ENCODE results near the gene FAM163B. TPM values are rescaled to one million over a fixed set of nuclear protein-coding genes. Genes with fewer than 3 reads are reported as not detected.
A peak's percentile ranks its signal among the peaks of the same experiment; 100 is the strongest.
"Not testable (repeated sequence)": the region's sequence is repeated elsewhere in the genome, so short reads cannot be mapped to it uniquely, and the experiment has no call there.

Gene FAM163B
- total RNA-seq, 1 donor from 2014 or later, result not detected

DNA sequence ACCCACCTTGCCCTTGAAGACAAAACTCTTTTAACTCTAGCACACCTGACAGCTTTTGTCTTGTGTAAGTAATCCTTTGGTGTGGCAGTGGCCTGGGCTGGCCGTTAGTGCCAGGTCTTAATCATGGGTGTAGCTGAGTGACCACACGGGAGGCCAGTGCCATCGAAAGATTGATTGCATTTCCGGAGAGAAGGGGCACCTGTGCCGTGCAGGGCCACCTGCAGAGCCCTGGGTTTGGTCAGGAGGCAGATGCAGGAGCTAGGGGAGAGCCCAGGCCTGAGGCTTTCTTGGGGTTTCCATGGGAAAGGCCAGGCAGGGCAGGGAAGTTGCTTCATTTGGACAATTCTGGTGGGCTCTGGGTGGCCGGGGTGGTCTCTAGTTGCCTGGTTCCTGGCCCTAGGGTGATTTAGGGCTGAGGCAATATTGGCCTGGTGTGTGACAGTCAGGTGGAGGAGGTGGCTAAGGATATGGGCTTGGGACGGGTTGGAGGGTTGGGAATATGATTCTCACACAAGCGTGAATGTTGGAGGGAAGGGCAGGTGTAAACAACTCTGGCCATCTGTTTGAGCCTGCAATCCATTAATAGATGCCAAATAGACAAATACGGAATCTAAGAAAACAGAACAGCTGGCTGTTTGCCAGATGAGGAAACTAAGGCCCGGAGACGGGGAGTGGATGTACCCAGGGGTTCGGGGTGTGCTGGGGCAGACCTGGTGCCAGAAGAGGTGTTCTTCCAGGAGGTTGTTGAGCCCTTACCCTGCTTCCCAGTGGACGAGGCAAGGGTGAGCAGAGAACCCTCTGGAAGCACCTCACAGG is 31.6 kb upstream of the FAM163B start:
- intact Hi-C loops (cut with micrococcal nuclease), result no loop called here
- DNase-seq, result peak; percentile 5
- ATAC-seq, result no peak

DNA sequence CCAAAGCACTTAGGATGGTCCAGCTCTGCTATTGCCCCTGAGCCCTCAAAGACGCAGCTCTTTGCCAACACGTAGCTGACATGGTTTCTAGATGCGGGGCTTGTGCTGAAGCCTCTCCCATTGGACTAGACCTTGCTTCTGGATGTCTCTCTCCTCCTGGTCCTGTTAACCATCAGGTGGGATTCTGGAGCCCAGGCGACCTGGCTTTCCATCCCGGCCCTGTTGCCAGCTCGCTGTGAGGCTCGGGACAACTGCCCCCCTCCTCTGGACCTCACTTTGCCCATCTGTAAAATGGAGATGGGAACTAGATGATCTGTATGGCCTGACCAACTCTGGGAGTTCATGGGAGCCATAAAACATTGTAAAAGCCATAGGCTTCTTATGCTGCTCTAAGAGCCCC is 31.0 kb upstream of the FAM163B start:
- intact Hi-C loops (cut with micrococcal nuclease), result no loop called here
- DNase-seq, result no peak
- no peak for ATAC-seq

- DNase-seq, result no peak
- intact Hi-C loops (cut with micrococcal nuclease), result no loop called here
- ATAC-seq, result no peak
Observed at GRCh38 chr9:133639613-133640012, 30.4 kb upstream of the FAM163B start.

- DNase-seq (peak; percentile 7), ATAC-seq (no peak)
- intact Hi-C loops (cut with micrococcal nuclease), result no loop called here
Observed at GRCh38 chr9:133638711-133639110, 29.5 kb upstream of the FAM163B start.

GRCh38 chr9:133638076-133638475 is 28.9 kb upstream of the FAM163B start:
- intact Hi-C loops (cut with micrococcal nuclease), result no loop called here
- ATAC-seq (no peak), DNase-seq (no peak)

GRCh38 chr9:133637451-133638055 is 28.4 kb upstream of the FAM163B start:
- DNase-seq, result peak; percentile 8
- ATAC-seq, result no peak
- intact Hi-C loops (cut with micrococcal nuclease), result no loop called here

- DNase-seq, result peak; percentile 19
- intact Hi-C loops (cut with micrococcal nuclease), result no loop called here
- ATAC-seq, result no peak
Observed at GRCh38 chr9:133636902-133637301, 27.7 kb upstream of the FAM163B start.

GRCh38 chr9:133635533-133636531 is 26.6 kb upstream of the FAM163B start, which contains the start of gene DBH:
Gene DBH, plus strand, starts transcription at chr9:133636363. Its CDS starts 9 bp downstream, at chr9:133636372.
- intact Hi-C loops (cut with micrococcal nuclease), result no loop called here
- no peak for ATAC-seq
- DNase-seq, result peak; percentile 17

DNA sequence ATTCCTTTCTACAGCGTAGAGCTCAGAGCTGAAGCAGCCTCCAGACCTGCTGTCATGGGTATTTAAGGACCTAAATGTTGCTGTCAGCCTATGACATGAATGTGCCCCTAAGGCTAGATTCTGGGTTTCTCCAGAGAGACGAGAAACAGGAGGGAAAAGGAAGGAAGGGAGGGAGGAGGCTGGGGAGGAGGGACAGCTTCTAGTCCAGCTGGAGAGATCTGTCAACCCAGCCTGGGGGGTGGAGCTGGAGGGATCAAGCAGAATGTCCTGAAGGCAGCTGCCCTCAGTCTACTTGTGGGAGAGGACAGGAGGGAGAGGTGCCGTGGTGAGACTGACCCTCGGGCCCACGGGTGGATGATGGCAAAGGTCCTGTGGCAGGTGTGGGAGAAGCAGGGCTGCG is 25.9 kb upstream of the FAM163B start:
- ATAC-seq, result peak; percentile 35
- peak; percentile 20 for DNase-seq
- intact Hi-C loops (cut with micrococcal nuclease), result no loop called here

- ATAC-seq, result peak; percentile 32
- intact Hi-C loops (cut with micrococcal nuclease), result no loop called here
- DNase-seq, result peak; percentile 20
Observed at GRCh38 chr9:133634081-133634691, 25.0 kb upstream of the FAM163B start.

DNA sequence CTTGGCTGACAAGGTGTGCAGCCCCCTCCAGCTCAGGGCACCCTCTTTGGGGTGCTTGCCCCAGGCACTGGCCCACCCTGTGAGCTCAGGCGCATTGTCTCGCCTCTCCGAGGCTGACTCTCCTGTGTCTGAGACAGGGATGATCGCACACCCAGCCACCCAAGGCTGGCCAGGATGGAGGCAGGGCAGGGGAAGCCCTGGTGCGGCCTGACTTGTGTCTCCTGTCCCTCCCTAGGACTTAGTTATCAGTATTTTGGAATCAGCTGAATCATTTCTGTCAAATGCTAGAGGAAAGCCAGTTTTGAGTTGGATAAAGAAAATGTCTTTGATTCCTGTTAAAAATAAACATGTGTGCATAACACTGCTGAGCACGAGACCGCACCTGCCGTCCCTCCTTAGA is 24.5 kb upstream of the FAM163B start:
- ATAC-seq, result no peak
- intact Hi-C loops (cut with micrococcal nuclease), result no loop called here
- peak; percentile 20 for DNase-seq

DNA sequence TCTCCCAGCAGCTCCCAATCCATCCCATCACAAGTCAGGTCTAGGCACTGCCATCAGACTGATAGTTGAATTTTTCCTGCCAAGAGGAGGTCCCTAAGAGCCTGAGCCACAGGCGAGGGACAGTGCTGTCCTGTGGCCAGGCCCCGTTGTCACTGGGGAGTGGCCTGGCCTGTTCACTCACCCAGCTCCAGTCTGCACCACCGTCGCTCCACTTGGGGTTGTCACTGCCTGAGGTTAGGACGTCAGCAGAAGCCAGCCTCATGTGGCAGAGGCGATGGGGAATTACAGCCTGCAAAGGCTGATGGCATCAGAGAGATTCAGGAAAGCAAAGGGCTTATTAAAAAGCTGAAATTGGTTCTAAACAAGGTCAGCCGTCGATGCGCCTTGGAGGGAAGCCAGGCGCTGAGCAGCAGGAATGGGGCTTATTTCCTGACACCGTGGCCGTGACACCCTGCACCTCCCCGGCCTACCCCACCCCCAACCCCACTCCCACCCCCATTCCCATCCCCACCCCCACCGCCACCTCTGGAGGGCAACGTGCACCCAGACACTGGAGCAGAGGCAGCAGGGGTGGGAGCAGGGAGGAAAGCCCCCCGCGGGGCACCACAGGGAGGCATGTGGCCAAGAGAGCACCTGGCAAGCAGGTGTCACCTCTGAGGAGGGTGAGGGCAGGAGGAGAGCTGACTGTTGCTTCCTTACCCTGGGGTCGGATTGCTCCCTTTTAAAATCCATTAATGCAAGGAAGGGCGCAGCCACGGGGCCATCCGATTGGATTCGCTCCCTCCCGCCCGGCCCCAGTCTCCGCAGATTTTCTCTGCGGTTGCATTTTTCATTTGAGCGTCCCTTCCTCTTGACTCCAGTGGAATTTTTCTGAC is 23.9 kb upstream of the FAM163B start:
- DNase-seq (peak; percentile 14), ATAC-seq (no peak)
- intact Hi-C loops (cut with micrococcal nuclease), result no loop called here

DNA sequence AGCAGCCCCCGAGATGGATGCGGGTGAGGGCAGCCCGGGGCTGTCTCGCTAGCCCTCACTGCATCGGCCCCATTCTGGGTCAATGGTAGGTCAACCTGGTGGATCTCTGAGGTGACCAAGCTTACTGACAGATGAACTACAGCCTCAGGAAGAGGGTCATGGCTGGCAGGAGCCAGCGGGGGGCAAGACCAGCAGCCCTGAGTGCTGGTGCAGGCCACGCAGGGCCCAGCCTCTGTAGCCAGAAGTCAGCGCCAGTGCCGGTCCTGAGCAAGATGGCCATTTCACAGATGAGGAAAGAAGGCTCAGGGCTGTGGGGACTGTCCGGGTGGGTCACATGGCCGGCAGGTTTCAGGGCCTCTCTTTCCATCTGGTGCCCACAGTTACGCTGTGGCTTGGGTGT is 21.9 kb upstream of the FAM163B start:
- ATAC-seq (no peak), DNase-seq (peak; percentile 3)
- intact Hi-C loops (cut with micrococcal nuclease), result no loop called here

DNA sequence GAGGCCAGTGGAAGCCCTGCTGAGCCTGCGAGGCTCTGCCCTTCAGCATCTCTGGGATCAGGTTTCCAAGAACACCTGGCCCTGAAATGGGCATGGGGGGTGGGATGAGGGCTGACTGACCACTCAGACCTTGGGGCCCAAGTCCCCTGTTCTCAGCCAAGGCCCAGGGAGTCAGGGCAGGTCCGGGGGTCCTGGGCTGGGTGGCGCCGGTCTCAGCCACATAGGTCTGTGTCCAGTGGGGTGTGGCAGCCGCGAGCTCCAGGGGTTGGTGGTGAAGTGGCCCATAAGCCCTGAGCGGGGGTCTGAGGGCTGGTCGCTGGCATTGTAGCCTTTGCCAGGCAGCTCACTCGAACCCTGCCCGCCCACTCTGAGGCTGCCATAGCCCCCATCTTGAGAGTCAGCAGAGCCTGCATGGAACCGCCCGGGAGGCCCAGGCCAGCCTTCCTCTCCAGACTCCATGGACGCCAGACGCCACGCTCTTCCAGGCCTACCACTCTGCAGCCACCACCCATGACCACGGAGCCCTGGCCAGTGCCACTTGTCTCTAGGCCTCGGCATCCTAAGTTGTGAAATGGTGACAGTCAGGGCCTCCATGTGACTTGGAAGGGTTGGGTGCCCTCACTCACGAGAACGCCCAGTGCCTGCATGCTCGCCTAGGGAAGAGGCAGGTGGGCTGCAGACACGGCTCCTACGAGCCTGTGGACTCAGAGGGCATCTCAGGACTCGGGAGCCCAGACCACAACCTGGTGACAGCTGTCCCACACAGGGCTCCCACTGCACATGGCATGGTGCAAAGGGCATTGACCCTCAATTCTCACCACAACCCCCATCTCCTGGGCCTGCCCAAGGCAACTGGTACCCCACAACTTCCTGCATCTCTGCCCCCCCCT is 20.3 kb upstream of the FAM163B start:
- ATAC-seq (no peak), DNase-seq (peak; percentile 22)
- intact Hi-C loops (cut with micrococcal nuclease), result no loop called here

- DNase-seq, result no peak
- intact Hi-C loops (cut with micrococcal nuclease), result no loop called here
- no peak for ATAC-seq
Observed at GRCh38 chr9:133628766-133629165, 19.6 kb upstream of the FAM163B start.

GRCh38 chr9:133627341-133627740 is 18.2 kb upstream of the FAM163B start:
- intact Hi-C loops (cut with micrococcal nuclease), result no loop called here
- DNase-seq, result no peak
- no peak for ATAC-seq

- ATAC-seq; DNase-seq; intact Hi-C loops (cut with micrococcal nuclease): not testable (repeated sequence)
Observed at GRCh38 chr9:133626008-133626407, 16.8 kb upstream of the FAM163B start.

Data from left ventricle myocardium superior (tissue), 1 donor.